DOHH2 (cell line): Measurements from ENCODE around the gene EIF4EBP3.
A peak's percentile ranks its signal among the peaks of the same experiment; 100 is the strongest.

Experiments used
- H3F3A ChIP-seq: fragments of 200-600 bp; sonication (generic), shearing (Covaris generic); 2 replicates; pipeline ENCODE4 v1.6.0; 2016; ENCODE audit warnings: antibody characterized with exemption, mild to moderate bottlenecking; ENCODE audit not compliant: control insufficient read depth, insufficient read depth
- H3K27ac ChIP-seq: fragments of 200-600 bp; sonication (generic); 2 replicates; pipeline ENCODE4 v1.5.1; 2014; ENCODE audit warnings: low read depth, mild to moderate bottlenecking, low read length, moderate library complexity
- H3K27me3 ChIP-seq: fragments of 200-600 bp; sonication (generic); 2 replicates; pipeline ENCODE4 v1.6.1; 2014; ENCODE audit warnings: mild to moderate bottlenecking, low read length, mixed read lengths; ENCODE audit not compliant: control insufficient read depth
- H3K36me3 ChIP-seq: fragments of 200-600 bp; sonication (generic); 2 replicates; pipeline ENCODE4 v1.6.1; 2014; ENCODE audit warnings: mild to moderate bottlenecking, low read length, moderate library complexity, mixed read lengths; ENCODE audit not compliant: control insufficient read depth
- H3K4me1 ChIP-seq: fragments of 200-600 bp; sonication (generic); 2 replicates; pipeline ENCODE4 v1.6.1; 2014; ENCODE audit warnings: mild to moderate bottlenecking, low read length, mixed read lengths; ENCODE audit not compliant: control insufficient read depth
- H3K4me2 ChIP-seq: fragments of 200-600 bp; sonication (generic); 2 replicates; pipeline ENCODE4 v1.6.0; 2014; ENCODE audit warnings: mild to moderate bottlenecking, low read length, moderate library complexity
- H3K4me3 ChIP-seq: fragments of 200-600 bp; sonication (generic); 2 replicates; pipeline ENCODE4 v1.5.1; 2014; ENCODE audit warnings: mild to moderate bottlenecking, low read length, mixed read lengths
- H3K79me2 ChIP-seq: fragments of 200-600 bp; sonication (generic); 2 replicates; pipeline ENCODE4 v1.6.1; 2014; ENCODE audit warnings: mild to moderate bottlenecking, low read length, mixed read lengths; ENCODE audit not compliant: control insufficient read depth
- H3K9me2 ChIP-seq: fragments of 200-600 bp; sonication (generic); replicated peaks from 2 replicates; pipeline ENCODE4 v1.6.1; 2014; ENCODE audit warnings: mild to moderate bottlenecking, low read length, mixed read lengths; ENCODE audit not compliant: control insufficient read depth
- H3K9me3 ChIP-seq: fragments of 200-600 bp; sonication (generic); 2 replicates; pipeline ENCODE4 v1.6.1; 2014; ENCODE audit warnings: antibody characterized with exemption, low read length, mixed read lengths; ENCODE audit not compliant: control insufficient read depth, insufficient read depth
- H4K20me1 ChIP-seq: fragments of 200-600 bp; sonication (generic); 2 replicates; pipeline ENCODE4 v1.6.0; 2014; ENCODE audit warnings: low read depth, mild to moderate bottlenecking, antibody characterized with exemption, low read length, moderate library complexity; ENCODE audit not compliant: control insufficient read depth, insufficient read depth
- EZH2phosphoT487 ChIP-seq: fragments of 200-600 bp; sonication (generic); IDR thresholded peaks from 2 replicates; pipeline ENCODE4 v1.6.1; 2017; ENCODE audit warnings: borderline replicate concordance, mild to moderate bottlenecking, antibody characterized with exemption, low read length, moderate library complexity, mixed read lengths
- TF ChIP-seq, protein P1 (sequence below): fragments of 200-600 bp; sonication (generic); IDR thresholded peaks from one replicate; pipeline ENCODE4 v1.5.1; 2014; ENCODE audit warnings: antibody characterized with exemption, mild to moderate bottlenecking, low read depth, low read length; ENCODE audit not compliant: poor library complexity, severe bottlenecking

EIF4EBP3 gene

DNA sequence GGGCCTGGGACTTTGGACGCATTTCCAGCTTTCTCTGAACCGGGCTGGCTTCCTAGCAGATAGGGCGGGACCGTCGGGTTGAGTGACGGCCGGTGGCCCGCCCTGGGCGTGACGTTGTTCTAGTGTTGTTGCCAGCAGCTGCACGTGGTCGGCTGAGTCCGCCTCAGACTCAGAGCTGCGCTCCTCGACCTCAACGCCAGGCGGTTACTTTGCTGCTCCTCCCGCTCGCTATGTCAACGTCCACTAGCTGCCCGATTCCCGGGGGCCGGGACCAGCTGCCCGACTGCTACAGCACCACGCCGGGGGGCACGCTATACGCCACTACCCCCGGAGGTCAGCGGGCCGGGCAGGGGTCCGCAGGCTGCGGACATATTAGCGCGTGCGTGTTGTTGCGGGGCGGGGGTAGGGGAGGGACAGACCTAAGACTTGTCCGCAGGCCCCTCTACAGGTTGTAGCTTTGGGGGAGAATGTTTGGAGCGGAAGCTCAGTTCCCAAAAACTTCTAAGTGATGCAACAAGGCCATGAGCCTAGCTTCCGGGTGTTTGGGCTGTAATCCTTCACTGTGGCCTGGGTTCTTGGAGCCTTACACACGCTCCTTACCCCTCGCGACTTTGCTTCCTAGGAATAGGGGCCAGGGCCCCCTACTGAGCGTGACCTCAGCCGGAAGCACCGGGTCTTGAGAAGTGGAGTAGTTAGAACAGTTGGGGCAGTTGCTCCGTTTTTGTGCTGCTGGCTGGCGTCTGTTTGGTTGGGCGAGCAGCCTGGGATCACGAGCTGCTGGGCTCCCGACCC is at the start of gene EIF4EBP3:
Gene EIF4EBP3 (plus strand): TSS at position 155 of the 792 bp plus-strand sequence. CDS start 76 bp downstream, at position 231.
- H3K27ac ChIP-seq: peak within 1 kb of the TSS; percentile 42
- H3K9me2 ChIP-seq: no peaks in the 10 kb centered on the region

DNA sequence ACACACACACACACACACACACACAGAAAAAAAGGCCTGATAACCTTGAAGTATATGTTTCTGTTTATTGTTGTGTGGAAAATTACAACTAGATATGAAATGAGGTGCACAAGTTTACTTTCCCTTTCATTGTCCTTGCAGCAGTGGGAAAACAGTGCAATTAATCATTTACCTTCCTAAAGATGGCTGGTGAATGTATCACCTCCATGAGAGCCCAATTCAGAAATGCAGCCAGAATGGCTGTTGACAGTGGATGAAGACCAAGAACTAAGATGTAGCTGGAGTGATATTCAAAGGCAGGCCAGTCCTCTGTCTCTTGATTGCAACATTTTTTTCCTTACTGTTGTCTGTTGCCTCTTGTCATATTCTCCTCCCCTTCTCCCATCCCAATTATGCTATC is 49.6 kb upstream of the EIF4EBP3 start:
- Histone ChIP-seq H3K4me3 (no peak overlapping the region), H3K79me2 (no peaks in the 10 kb centered on the region), H3K27ac (no peak overlapping the region), H3K9me3 (no peaks in the 10 kb centered on the region), H3K27me3 (no peaks in the 10 kb centered on the region), H4K20me1 (no peaks in the 10 kb centered on the region; the same call in 1 of the 2 replicates), H3K4me2 (no peak overlapping the region), H3K36me3 (peaks cover 35% of the 10 kb centered on the region), H3K9me2 (no peaks in the 10 kb centered on the region), H3F3A (peaks cover 5% of the 10 kb centered on the region; the same call in 1 of the 2 replicates), H3K4me1 (no peaks in the 10 kb centered on the region)
- TF ChIP-seq, protein P1, sequence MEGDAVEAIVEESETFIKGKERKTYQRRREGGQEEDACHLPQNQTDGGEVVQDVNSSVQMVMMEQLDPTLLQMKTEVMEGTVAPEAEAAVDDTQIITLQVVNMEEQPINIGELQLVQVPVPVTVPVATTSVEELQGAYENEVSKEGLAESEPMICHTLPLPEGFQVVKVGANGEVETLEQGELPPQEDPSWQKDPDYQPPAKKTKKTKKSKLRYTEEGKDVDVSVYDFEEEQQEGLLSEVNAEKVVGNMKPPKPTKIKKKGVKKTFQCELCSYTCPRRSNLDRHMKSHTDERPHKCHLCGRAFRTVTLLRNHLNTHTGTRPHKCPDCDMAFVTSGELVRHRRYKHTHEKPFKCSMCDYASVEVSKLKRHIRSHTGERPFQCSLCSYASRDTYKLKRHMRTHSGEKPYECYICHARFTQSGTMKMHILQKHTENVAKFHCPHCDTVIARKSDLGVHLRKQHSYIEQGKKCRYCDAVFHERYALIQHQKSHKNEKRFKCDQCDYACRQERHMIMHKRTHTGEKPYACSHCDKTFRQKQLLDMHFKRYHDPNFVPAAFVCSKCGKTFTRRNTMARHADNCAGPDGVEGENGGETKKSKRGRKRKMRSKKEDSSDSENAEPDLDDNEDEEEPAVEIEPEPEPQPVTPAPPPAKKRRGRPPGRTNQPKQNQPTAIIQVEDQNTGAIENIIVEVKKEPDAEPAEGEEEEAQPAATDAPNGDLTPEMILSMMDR: no peak
- no peak for TF ChIP-seq EZH2phosphoT487

More for the DNA sequence above, at the start of gene EIF4EBP3:
- no peaks in the 10 kb centered on the region for H4K20me1 ChIP-seq
- H3K79me2 ChIP-seq: peaks cover 10% of the 10 kb centered on the region
- peaks cover 7% of the 10 kb centered on the region for H3F3A ChIP-seq
- H3K27me3 ChIP-seq: no peaks in the 10 kb centered on the region
- H3K36me3 ChIP-seq: peaks cover 56% of the 10 kb centered on the region
- peaks cover 30% of the 10 kb centered on the region for H3K4me1 ChIP-seq
- TF ChIP-seq EZH2phosphoT487: no peak
- TF ChIP-seq, protein P1: peak; percentile 38
- H3K9me3 ChIP-seq: no peaks in the 10 kb centered on the region
- peak within 1 kb of the TSS; percentile 80 for H3K4me3 ChIP-seq
- H3K4me2 ChIP-seq: peak within 1 kb of the TSS; percentile 97

DNA sequence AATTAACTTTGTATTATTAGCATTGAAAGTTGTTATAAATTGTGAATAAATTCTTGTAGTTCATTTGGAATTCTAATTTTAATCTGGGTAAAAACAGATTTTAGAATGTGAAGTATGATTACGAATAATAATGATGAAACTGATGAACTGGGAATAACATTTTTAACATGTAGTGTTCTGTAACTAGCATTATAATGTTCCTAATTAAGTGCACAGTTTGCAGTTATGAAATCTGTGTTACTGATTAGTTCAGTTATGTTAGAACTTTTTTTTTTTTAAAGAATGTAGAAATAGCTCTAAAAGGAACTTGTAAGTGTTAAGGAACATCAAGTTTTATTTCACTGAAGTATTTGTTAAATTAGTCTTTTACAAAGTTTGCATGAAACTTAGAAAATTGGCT is 48.9 kb upstream of the EIF4EBP3 start:
- H3K4me3 ChIP-seq: no peak overlapping the region
- no peak overlapping the region for H3K4me2 ChIP-seq
- no peaks in the 10 kb centered on the region for H3K27me3 ChIP-seq
- no peaks in the 10 kb centered on the region for H3K79me2 ChIP-seq
- H3F3A ChIP-seq: peaks cover 5% of the 10 kb centered on the region; the same call in 1 of the 2 replicates
- H3K36me3 ChIP-seq: peaks cover 35% of the 10 kb centered on the region
- H3K9me2 ChIP-seq: no peaks in the 10 kb centered on the region
- no peaks in the 10 kb centered on the region for H3K9me3 ChIP-seq
- TF ChIP-seq EZH2phosphoT487: no peak
- TF ChIP-seq, protein P1: no peak
- no peak overlapping the region for H3K27ac ChIP-seq
- H4K20me1 ChIP-seq: no peaks in the 10 kb centered on the region; the same call in 1 of the 2 replicates
- H3K4me1 ChIP-seq: no peaks in the 10 kb centered on the region
